Uterus (tissue), 2 donors: ENCODE data around the gene SIAE.

ENCODE experiments used
- POLR2A ChIP-seq, 2 donors: fragments of 450-650 bp; IDR thresholded peaks; one replicate each; pipeline ENCODE4 v1.6.1; 2016; ENCODE audit warnings: antibody characterized with exemption in 2 of 2, mild to moderate bottlenecking in 1 of 2, moderate library complexity in 1 of 2
- TF ChIP-seq, protein P1 (sequence below), 4 experiments: fragments of 200-600 bp in 2 of 4; fragments of 450-650 bp in 2 of 4; sonication (generic) in 2 of 4; IDR thresholded peaks; one replicate each; pipeline ENCODE4 v1.5.1; 2016 to 2019; ENCODE audit warnings: antibody characterized with exemption in 4 of 4, mild to moderate bottlenecking in 2 of 4, moderate library complexity in 1 of 4

DNA sequence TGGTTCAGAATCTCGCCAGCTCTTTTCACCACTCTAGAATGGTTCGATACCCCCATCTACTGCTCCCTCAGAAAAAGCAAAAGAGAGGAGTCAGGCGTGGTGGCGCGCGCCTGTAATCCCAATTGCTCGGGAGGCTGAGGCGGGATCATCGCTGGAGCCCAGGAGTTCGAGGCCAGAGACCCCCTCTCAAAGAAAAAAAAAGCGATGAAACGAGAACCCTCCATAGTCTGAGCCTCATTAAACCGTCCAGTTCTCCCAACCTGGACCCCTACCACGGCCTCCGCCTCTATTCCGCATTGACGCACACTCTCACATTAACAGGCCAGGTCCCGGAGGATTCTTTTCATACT, 604 bp upstream of the SIAE start:
- TF ChIP-seq, protein P1, sequence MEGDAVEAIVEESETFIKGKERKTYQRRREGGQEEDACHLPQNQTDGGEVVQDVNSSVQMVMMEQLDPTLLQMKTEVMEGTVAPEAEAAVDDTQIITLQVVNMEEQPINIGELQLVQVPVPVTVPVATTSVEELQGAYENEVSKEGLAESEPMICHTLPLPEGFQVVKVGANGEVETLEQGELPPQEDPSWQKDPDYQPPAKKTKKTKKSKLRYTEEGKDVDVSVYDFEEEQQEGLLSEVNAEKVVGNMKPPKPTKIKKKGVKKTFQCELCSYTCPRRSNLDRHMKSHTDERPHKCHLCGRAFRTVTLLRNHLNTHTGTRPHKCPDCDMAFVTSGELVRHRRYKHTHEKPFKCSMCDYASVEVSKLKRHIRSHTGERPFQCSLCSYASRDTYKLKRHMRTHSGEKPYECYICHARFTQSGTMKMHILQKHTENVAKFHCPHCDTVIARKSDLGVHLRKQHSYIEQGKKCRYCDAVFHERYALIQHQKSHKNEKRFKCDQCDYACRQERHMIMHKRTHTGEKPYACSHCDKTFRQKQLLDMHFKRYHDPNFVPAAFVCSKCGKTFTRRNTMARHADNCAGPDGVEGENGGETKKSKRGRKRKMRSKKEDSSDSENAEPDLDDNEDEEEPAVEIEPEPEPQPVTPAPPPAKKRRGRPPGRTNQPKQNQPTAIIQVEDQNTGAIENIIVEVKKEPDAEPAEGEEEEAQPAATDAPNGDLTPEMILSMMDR (IDR thresholded peaks at IDR 0.05), result no peak
- no peak for TF ChIP-seq POLR2A (IDR thresholded peaks at IDR 0.05)
